Transverse colon (tissue), 4 donors: ENCODE measurements around the gene ELK3.

Source experiments
- CTCF ChIP-seq, 5 experiments: fragments of 200-600 bp in 3 of 5; fragments of 450-650 bp in 2 of 5; sonication (generic) in 3 of 5; IDR thresholded peaks; 1 replicate in 2 of 5; 2 replicates in 3 of 5; pipeline ENCODE4 v1.5.1; 2016 to 2017; ENCODE audit warnings: antibody characterized with exemption in 5 of 5, inconsistent platforms in 3 of 5, mild to moderate bottlenecking in 2 of 5, moderate library complexity in 1 of 5
- EP300 ChIP-seq: sonication (generic); formaldehyde crosslinking; IDR thresholded peaks from one replicate; pipeline ENCODE4 v1.6.1; 2017; ENCODE audit warnings: antibody characterized with exemption, low read depth
- POLR2A ChIP-seq: fragments of 450-650 bp; IDR thresholded peaks from one replicate; pipeline ENCODE4 v1.6.1; 2016; ENCODE audit warnings: antibody characterized with exemption, mild to moderate bottlenecking, moderate library complexity
- POLR2AphosphoS5 ChIP-seq, 3 donors: sonication (generic); formaldehyde crosslinking; IDR thresholded peaks; one replicate each; pipeline ENCODE4 v1.6.1; 2016; ENCODE audit warnings: antibody characterized with exemption in 3 of 3

- TF ChIP-seq EP300 (no peak), CTCF (IDR thresholded peaks at IDR 0.05) (no peak), POLR2A (no peak), POLR2AphosphoS5 (IDR thresholded peaks at IDR 0.05) (no peak)
Measured at GRCh38 chr12:96221391-96221790, 27.2 kb downstream of the ELK3 start.
